NCI-H226 (cell line): ENCODE results near the gene GLT1D1.

ENCODE experiments used
- DNase-seq: peaks from one replicate; pipeline ENCODE4 v3.0.0-alpha.2; 2015

Gene GLT1D1

GRCh38 chr12:128856035-128856790, 2.9 kb downstream of the GLT1D1 start:
- DNase-seq, result no peak

GRCh38 chr12:128856791-128857078, 3.5 kb downstream of the GLT1D1 start:
- DNase-seq, result no peak

- DNase-seq, result no peak
Observed at GRCh38 chr12:128857133-128857763, 4.0 kb downstream of the GLT1D1 start.

- DNase-seq, result no peak
Observed at GRCh38 chr12:128859311-128859710, 6.0 kb downstream of the GLT1D1 start.

DNA sequence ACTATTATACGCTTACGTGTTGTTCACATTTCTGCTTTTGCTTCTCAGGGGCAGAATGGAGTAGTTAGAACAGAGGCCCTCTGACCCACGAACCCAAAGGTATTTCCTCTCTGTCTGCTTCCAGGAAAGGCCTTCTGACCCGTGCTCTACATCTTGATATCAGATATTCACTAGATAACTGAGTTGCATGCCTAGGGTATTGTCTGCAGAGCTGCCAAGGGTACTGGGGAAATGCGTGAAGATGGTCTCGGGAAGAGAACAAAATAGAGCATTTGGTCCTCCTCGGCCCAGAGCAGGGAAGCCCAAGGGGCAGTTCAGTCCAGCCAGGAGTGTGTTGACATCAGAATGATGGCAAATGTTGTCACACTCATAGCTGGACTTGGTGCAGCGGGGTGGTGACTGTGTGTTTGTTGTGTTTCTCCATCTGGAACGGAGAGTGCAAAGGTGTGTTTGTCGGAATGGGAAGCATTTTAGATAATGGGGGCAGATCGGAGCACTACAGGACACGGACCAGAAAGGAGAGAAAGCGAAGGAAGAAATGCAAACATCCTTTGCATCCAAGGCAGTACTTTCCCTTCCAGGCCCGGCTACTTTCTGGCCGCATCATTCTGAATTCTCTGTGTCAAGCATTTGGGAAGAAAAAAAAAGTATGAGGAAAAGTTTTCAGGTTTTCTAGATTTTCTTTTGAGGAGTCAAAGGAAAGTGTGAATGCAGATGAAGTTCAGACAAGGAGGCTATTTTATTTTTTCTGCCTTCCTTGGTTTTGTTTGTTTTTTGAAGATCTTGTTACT, 8.1 kb downstream of the GLT1D1 start:
- no peak for DNase-seq

- DNase-seq, result no peak
Observed at GRCh38 chr12:128863957-128864356, 10.7 kb downstream of the GLT1D1 start.

DNA sequence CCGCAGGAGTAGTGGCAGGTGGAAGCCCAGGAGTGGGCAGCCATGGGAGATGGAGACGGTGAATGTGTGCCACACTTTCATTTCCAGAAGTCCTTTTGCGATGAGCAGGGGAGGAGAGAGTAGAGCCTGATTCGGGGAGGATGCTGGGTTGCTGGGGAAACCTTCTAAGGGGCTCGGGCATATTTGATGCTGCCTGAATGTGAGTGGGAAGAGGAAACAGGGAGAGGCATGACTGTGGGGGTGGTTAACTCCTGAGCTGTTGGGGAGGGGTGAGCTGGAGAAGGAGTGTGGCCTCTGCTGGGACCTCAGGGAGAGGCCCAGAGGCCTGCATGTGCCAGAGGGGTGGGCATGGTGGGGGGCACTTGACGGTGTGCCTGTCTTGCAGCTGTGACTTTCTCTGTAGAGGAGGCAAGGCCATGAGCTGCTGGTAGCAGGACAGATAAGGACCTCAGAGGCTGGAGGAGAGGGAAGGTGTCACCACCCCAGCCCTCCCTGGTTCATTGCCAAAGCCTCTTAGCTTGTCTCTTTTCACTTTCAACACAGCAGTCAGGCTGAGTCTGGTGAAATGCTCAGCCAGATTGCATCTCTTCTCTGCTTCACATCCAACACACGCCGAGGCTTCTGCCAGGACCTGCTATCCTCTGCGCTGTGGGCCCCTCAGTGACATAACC, 11.4 kb downstream of the GLT1D1 start:
- no peak for DNase-seq

DNA sequence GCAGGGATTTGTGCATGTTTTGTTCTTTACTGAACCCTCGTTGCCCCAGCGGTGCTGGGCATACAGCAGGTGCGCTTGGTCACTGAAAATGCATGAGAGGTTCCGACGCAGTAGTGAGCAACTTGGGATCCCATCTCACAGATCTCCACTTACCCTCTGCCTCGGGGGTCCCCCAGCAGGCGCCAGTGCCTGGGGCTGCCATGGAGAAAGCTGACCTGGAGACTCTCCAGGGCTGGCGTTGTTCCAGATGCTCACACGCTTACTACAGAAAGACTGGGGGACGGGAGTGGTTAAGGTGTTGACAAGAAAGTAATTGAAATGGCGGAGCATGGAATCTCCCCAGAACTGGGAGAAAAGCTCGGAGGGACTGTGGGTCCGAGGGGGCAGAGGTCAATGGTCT, 14.2 kb downstream of the GLT1D1 start:
- DNase-seq, result no peak

GRCh38 chr12:128871516-128871892, 18.2 kb downstream of the GLT1D1 start:
- DNase-seq, result no peak

DNA sequence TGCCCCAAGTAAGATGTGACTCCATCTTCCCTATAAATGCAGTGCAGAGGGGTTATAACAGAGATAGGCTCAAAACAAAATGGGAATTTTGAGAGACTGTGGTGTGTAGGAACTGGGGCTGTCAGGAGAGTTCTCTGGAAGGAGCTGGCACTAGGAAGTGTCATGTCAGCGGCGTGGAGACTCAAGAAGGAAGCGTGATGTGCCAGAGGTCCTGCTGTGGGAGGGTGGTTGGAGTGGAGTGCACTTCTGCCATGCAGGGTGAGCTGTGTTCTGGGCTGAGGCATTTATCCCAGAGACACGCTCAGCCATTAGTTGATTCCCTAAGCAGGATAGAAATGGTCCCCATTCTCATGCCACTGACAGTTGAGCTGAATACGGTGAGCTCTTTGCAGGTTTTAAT, 19.0 kb downstream of the GLT1D1 start:
- no peak for DNase-seq

DNA sequence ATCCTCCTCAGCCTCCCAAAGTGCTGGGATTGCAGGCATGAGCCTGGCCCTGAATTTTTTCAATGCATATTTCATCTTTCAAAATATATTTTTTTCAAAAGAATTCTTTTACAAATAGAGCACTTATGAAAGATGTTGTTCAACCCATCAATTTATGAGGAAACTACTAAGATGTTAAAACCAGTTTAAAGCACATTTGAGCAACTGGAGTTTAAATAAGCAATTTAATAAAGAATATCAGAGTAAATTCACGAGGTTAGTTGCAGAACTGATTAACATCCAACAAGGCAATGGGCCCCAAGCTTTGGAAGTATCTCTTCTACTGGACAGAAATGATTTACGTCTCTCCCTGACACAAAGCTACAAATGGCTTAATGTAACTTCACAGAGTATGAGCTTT, 23.3 kb downstream of the GLT1D1 start:
- no peak for DNase-seq

DNA sequence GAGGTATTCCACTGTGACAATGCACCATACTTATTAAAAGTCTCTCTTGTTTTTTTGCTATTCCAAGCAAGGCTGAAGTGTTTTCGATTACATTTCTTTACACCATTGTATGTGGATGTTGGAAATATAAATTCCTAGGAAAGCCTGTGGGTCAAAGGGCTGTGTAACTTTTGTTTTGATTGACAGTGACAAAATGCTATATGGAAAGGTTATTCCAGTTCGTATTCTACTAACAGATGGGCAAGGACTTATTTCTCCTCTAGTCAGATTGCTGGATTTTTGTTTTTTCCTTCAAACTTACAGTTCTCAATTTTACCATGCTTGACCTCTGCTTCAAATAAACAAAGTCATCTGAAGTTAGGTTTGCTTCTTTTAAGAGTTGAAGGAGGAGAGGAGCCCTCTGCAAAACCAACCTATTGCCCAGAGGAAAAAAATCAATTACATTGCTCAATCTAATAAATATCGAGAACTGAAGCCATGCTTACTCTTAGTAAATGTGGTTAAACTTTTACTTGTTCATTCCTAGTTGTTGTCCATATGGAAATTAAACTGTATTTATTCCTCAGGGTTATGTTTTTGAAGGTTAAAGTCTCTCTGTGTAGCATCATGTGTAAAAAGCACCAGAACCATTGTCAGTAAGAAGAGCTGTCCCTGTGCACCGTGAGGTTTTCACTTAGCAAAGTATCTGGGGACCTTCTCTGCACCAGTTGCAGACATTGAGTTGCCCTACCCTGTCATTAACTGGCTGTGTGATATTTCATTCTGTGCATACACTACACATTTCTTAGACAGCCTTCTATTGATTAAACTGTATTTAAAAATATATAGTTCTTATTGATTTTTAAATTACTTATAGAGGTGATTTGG, 26.9 kb downstream of the GLT1D1 start:
- no peak for DNase-seq

DNA sequence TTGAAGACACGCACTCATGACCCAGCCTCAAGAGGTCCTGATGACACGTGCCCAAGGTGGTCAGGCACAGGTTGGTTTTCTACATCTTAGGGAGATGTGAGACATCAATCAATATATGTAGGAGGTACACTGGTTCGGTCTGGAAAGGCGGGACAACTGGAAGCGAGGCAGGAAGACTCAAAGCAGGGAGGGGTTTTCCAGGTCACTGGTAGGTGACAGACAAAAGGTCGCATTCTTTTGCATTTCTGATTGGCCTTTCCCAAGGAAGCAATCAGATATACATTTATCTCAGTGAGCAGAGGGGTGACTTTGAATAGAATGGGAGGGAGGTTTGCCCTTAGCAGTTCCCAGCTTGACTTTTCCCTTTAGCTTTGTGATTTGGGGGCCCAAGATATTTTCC, 38.6 kb downstream of the GLT1D1 start:
- DNase-seq, result no peak

GRCh38 chr12:128903236-128903635, 50.0 kb downstream of the GLT1D1 start:
- DNase-seq, result no peak

DNA sequence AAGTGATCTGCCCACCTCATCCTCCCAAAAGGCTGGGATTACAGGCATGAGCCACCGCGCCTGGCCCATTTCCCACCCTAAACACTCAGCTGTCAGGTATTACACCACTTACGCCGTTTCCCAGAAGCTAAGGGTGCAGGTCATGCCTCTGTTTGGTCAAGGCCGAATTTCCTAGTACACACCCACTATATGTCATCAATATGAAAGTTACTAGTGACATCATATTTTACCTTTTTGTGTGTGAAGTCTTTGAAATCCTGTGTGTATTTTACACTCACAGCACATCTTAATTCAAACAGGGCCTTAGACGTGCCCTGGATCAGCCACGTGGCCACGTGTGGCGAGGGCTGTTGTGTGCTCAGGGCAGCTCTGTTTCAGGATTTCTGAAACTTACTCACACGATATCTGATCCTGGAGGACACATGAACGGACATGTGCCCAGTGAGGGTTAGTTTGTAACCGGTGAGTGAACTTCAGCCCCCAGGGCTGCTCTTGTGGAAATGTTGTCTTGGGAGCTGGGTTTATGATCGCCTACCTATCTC, 51.8 kb downstream of the GLT1D1 start:
- DNase-seq, result no peak

DNA sequence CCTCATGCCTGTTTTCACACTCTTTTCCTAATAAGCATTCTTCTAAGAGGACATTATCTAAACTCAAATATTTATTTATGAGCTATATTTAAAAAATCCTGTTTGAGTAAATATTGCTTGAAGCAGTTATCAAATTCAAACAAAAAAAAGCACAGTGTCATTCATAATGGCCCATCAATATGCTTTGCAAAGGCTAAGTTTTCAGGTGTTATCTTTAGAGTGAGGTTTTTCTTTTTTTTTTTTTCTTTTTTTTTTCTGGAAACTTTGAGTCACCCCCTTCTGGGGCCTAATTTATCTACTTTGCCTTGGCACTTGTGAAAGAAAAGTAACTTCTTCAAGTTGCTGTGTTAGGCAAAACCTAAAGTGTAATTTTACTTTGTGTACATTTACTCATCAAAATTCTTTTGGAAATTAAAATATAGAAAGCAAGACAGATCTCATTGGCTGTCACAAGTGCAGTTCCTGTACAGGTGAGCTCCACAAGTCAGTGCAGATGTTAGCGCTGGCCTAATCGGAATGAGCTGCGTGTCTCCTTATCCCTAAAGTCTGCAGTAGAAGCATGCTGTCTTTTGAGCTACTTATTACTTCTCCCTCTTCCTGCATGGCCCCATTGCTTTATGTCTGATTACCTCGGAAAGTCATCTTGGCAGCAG, 53.3 kb downstream of the GLT1D1 start:
- no peak for DNase-seq

GRCh38 chr12:128908254-128908653, 55.0 kb downstream of the GLT1D1 start:
- DNase-seq, result no peak

DNA sequence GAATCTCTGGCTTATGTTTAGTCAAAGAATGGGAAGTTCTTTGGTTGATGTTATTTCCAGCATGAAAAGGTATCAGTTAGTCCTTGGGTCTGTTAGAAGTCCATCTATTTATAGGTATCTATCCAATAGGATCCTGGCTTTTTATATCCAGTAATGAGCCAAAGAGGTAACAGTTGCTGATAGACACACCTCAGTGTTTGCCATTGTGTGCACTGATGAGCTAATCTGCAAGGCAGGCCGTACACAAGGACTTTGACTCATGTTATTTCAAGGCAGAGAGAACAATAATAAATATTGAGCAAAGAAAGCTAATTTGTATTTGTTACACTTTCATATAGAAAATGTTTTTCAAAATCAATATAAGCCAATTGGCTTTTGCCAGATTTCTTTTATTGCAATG, 56.4 kb downstream of the GLT1D1 start:
- DNase-seq, result no peak

DNA sequence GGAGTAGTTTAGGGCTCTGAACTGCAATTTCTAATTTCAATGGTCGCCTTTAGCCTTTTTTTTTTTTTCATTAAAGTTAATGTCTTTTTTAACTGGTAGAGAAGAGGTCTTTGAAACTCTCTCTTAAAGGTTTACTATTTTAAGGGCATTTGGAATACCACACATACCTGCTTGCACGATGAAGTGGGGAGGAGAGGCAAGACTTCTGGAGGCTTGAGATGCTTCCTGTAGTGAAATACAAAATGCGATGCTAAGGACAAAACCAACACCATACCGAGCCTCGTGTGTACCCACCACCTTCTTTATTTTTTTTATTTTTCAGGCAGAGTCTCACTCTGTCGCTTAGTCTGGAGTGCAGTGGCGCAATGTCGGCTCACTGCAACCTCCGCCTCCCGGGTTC, 57.4 kb downstream of the GLT1D1 start:
- DNase-seq, result no peak

- no peak for DNase-seq
Observed at GRCh38 chr12:128911861-128912260, 58.6 kb downstream of the GLT1D1 start.

DNA sequence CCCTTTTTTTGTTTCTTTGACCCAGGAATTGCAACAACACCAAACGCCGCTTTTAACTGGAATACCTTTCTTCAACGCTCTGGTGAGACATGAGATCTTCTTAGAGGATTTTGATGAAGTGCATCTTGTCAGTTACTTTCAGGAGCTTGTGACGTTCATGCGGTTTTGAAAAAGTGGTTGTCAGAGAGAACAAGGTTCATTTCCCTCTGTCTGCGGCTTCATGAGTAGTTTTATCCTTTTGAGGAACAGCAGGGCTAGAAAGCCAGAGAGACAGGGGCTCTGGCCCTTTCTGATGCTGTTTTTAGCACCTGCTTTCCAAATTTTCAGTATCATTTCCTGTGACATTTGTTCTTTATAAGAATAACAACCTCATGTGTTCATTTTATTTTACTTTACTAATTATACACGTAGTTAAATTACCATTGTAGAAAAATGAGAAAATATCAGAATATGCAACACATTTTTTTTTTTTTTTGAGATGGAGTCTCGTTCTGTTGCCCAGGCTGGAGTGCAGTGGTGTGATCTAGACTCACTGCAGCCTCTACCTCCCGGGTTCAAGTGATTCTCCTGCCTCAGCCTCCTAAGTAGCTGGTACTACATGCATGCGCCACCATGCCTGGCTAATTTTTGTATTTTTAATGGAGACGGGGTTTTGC, 61.8 kb downstream of the GLT1D1 start:
- no peak for DNase-seq
